Skeletal muscle tissue (tissue), 4 donors: Measurements from ENCODE around the gene DONSON. TPM values are rescaled to one million over a fixed set of nuclear protein-coding genes. Genes with fewer than 3 reads are reported as not detected.
"Not testable (repeated sequence)": the region's sequence is repeated elsewhere in the genome, so short reads cannot be mapped to it uniquely, and the experiment has no call there.

Experiments used
- H3K27ac ChIP-seq: one replicate; pipeline ENCODE4 v1.7.0; 2013; ENCODE audit warnings: mild to moderate bottlenecking, low read depth, low read length, inconsistent platforms
- H3K27me3 ChIP-seq, 3 donors: one replicate each; pipeline ENCODE4 v1.7.0; 2013; ENCODE audit warnings: low read length in 3 of 3; ENCODE audit not compliant: control insufficient read depth in 3 of 3, insufficient read depth in 3 of 3
- H3K36me3 ChIP-seq, 3 donors: one replicate each; pipeline ENCODE4 v1.7.0; 2013; ENCODE audit warnings: low read length in 3 of 3; ENCODE audit not compliant: control insufficient read depth in 3 of 3, insufficient read depth in 3 of 3
- H3K4me1 ChIP-seq, 3 donors: one replicate each; pipeline ENCODE4 v1.7.0; 2013; ENCODE audit warnings: low read length in 3 of 3, mild to moderate bottlenecking in 3 of 3; ENCODE audit not compliant: control insufficient read depth in 3 of 3, insufficient read depth in 3 of 3
- H3K4me3 ChIP-seq, 3 donors: one replicate each; pipeline ENCODE4 v1.7.0; 2013; ENCODE audit warnings: low read length in 3 of 3
- H3K9ac ChIP-seq, 3 donors: one replicate each; pipeline ENCODE4 v1.7.0; 2013; ENCODE audit warnings: low read length in 3 of 3, mild to moderate bottlenecking in 3 of 3, moderate library complexity in 2 of 3, low read depth in 1 of 3
- H3K9me3 ChIP-seq, 3 donors: one replicate each; pipeline ENCODE4 v1.7.0; 2013; ENCODE audit warnings: low read length in 3 of 3; ENCODE audit not compliant: control insufficient read depth in 3 of 3
- total RNA-seq: library from RNA; depleted of rRNA; stranded (reverse); fragments of >200 nt; gene quantifications from one replicate; pipeline ENCODE4 v1.2.3, GENCODE V29; 2014
- donor health status: Osteomylitis.

The DONSON gene
- total RNA-seq, 1 donor from 2014 or later, result 15.7 TPM

- no peaks in the 10 kb centered on the region for H3K9me3 ChIP-seq
- H3K27me3 ChIP-seq, result no peaks in the 10 kb centered on the region
- H3K36me3 ChIP-seq, result peaks cover 7 to 52% (median 45%) of the 10 kb centered on the region in 3 donors
These were observed 9.6 kb upstream of the DONSON start for GRCh38 chr21:33598051-33598450.

GRCh38 chr21:33587792-33588484 lies 546 bp downstream of the DONSON start:
- H3K27me3 ChIP-seq, result no peaks in the 10 kb centered on the region
- H3K36me3 ChIP-seq, result no peaks in the 10 kb centered on the region
- peak overlapping the region; percentile 63 to 84 (median 77) for H3K9ac ChIP-seq
- H3K4me1 ChIP-seq, result peaks cover 11 to 16% (median 12%) of the 10 kb centered on the region in 3 donors
- H3K4me3 ChIP-seq, result peak overlapping the region; percentile 71 to 89 (median 77)
- no peaks in the 10 kb centered on the region for H3K9me3 ChIP-seq
- H3K27ac ChIP-seq, result peak overlapping the region; percentile 86

More at GRCh38 chr21:33598051-33598450, 9.6 kb upstream of the DONSON start:
- Histone ChIP-seq H3K4me3 (no peak overlapping the region), H3K9ac (no peak overlapping the region), H3K27ac (no peak overlapping the region), H3K4me1 (no peaks in the 10 kb centered on the region)

GRCh38 chr21:33586927-33587326 lies 1.6 kb downstream of the DONSON start:
- no peak overlapping the region for H3K4me3 ChIP-seq
- no peak overlapping the region for H3K9ac ChIP-seq
- no peaks in the 10 kb centered on the region for H3K9me3 ChIP-seq
- H3K27me3 ChIP-seq, result no peaks in the 10 kb centered on the region
- H3K27ac ChIP-seq, result no peak overlapping the region
- peaks cover 0 to 2% (median 0%) of the 10 kb centered on the region in 3 donors for H3K36me3 ChIP-seq
- H3K4me1 ChIP-seq, result peaks cover 11 to 16% (median 12%) of the 10 kb centered on the region in 3 donors

- Histone ChIP-seq H3K27ac (no peak overlapping the region), H3K4me3 (no peak overlapping the region), H3K36me3 (peaks cover 0 to 9% (median 4%) of the 10 kb centered on the region in 3 donors), H3K9me3 (no peaks in the 10 kb centered on the region), H3K27me3 (no peaks in the 10 kb centered on the region), H3K9ac (no peak overlapping the region), H3K4me1 (peaks cover 10 to 12% (median 11%) of the 10 kb centered on the region in 3 donors)
These were observed 4.0 kb downstream of the DONSON start for GRCh38 chr21:33584455-33584854.

- no peak overlapping the region for H3K4me3 ChIP-seq
- no peaks in the 10 kb centered on the region for H3K9me3 ChIP-seq
- no peaks in the 10 kb centered on the region for H3K4me1 ChIP-seq
- peaks cover 15 to 39% (median 36%) of the 10 kb centered on the region in 3 donors for H3K36me3 ChIP-seq
- H3K9ac ChIP-seq, result no peak overlapping the region
- no peaks in the 10 kb centered on the region for H3K27me3 ChIP-seq
- H3K27ac ChIP-seq, result no peak overlapping the region
These were observed 9.4 kb downstream of the DONSON start for GRCh38 chr21:33578959-33579542.

- no peaks in the 10 kb centered on the region for H3K27me3 ChIP-seq
- peaks cover 18 to 43% (median 42%) of the 10 kb centered on the region in 3 donors for H3K36me3 ChIP-seq
- no peak overlapping the region for H3K27ac ChIP-seq
- no peaks in the 10 kb centered on the region for H3K4me1 ChIP-seq
- no peak overlapping the region for H3K9ac ChIP-seq
- H3K9me3 ChIP-seq, result no peaks in the 10 kb centered on the region
- no peak overlapping the region for H3K4me3 ChIP-seq
These were observed 10.3 kb downstream of the DONSON start for GRCh38 chr21:33578214-33578613.

- H3K27me3 ChIP-seq, H3K4me1 ChIP-seq, H3K4me3 ChIP-seq, H3K9ac ChIP-seq, H3K27ac ChIP-seq, H3K9me3 ChIP-seq: not testable (repeated sequence)
- peaks cover 18 to 48% (median 44%) of the 10 kb centered on the region in 3 donors for H3K36me3 ChIP-seq
These were observed 11.7 kb downstream of the DONSON start for GRCh38 chr21:33576741-33577141.

- Histone ChIP-seq H3K4me3 (no peak overlapping the region), H3K27ac (no peak overlapping the region), H3K36me3 (peaks cover 34 to 57% (median 50%) of the 10 kb centered on the region in 3 donors), H3K4me1 (peaks cover 3 to 4% (median 3%) of the 10 kb centered on the region in 3 donors), H3K9ac (peak overlapping the region in 2 of 3 donors; percentile 3 to 4), H3K27me3 (no peaks in the 10 kb centered on the region), H3K9me3 (no peaks in the 10 kb centered on the region)
These were observed 16.1 kb downstream of the DONSON start for GRCh38 chr21:33572350-33572749.

GRCh38 chr21:33569991-33570390 lies 18.5 kb downstream of the DONSON start:
- no peak overlapping the region for H3K9ac ChIP-seq
- no peak overlapping the region for H3K4me3 ChIP-seq
- no peaks in the 10 kb centered on the region for H3K9me3 ChIP-seq
- H3K27ac ChIP-seq, result no peak overlapping the region
- no peaks in the 10 kb centered on the region for H3K27me3 ChIP-seq
- H3K4me1 ChIP-seq, result peaks cover 3 to 4% (median 3%) of the 10 kb centered on the region in 3 donors
- H3K36me3 ChIP-seq, result peaks cover 26 to 42% (median 39%) of the 10 kb centered on the region in 3 donors

- Histone ChIP-seq H3K4me1 (peaks cover 3 to 4% (median 3%) of the 10 kb centered on the region in 3 donors), H3K27ac (no peak overlapping the region), H3K9me3 (no peaks in the 10 kb centered on the region), H3K36me3 (peaks cover 18 to 30% (median 29%) of the 10 kb centered on the region in 3 donors), H3K9ac (no peak overlapping the region), H3K27me3 (no peaks in the 10 kb centered on the region), H3K4me3 (no peak overlapping the region)
These were observed 20.0 kb downstream of the DONSON start for GRCh38 chr21:33568448-33568847.
